H1 (cell line): ENCODE data around the gene SRSF3. TPM values are rescaled to one million over a fixed set of nuclear protein-coding genes. Genes with fewer than 3 reads are reported as not detected.

Experiments used
- CTCF ChIA-PET: fragments of 300-600 bp; sonication (Branson Sonifier 250); formaldehyde crosslinking; loops from one replicate; lab custom pipeline; 2021; ENCODE audit not compliant: partially characterized antibody; lab: Charles Lee
- POLR2A ChIA-PET: fragments of 300-600 bp; sonication (Branson Sonifier 250); formaldehyde crosslinking; loops from one replicate; lab custom pipeline; 2021; ENCODE audit warnings: inconsistent platforms; ENCODE audit not compliant: partially characterized antibody; lab: Charles Lee
- DNase-seq, 2 experiments: peaks; one replicate each; pipeline versions ENCODE4 v3.0.0 to v3.0.0-alpha.2; 2010 to 2022; ENCODE audit warnings: low spot score in 2 of 2, low read depth in 1 of 2, mixed read lengths in 1 of 2
- FAIRE-seq: peaks from 2 replicates; lab custom pipeline; 2011; peaks lifted over from hg19 to GRCh38; lab: Jason Lieb, UNC
- H2AFZ ChIP-seq: 2 replicates; pipeline ENCODE4 v1.8.1; 2012; ENCODE audit warnings: low read length, inconsistent platforms
- H2AK5ac ChIP-seq: 2 replicates; pipeline ENCODE4 v1.6.1; 2013; ENCODE audit warnings: low read depth, low read length
- H2BK120ac ChIP-seq: replicated peaks from 2 replicates; pipeline ENCODE3; 2013; ENCODE audit warnings: low read depth, low read length, inconsistent platforms
- H2BK12ac ChIP-seq: 2 replicates; pipeline ENCODE4 v1.6.1; 2013; ENCODE audit warnings: low read depth, low read length
- H2BK15ac ChIP-seq: 2 replicates; pipeline ENCODE4 v1.6.1; 2013; ENCODE audit warnings: low read length
- H2BK20ac ChIP-seq: 2 replicates; pipeline ENCODE4 v1.6.1; 2013; ENCODE audit warnings: low read length
- H2BK5ac ChIP-seq: 2 replicates; pipeline ENCODE4 v1.6.1; 2013; ENCODE audit warnings: low read depth, low read length
- H3K14ac ChIP-seq: 2 replicates; pipeline ENCODE4 v1.6.1; 2013; ENCODE audit warnings: inconsistent platforms; ENCODE audit not compliant: insufficient read length
- H3K18ac ChIP-seq: 2 replicates; pipeline ENCODE4 v1.6.1; 2013; ENCODE audit warnings: low read length; ENCODE audit errors: extremely low read depth
- H3K23ac ChIP-seq: 2 replicates; pipeline ENCODE4 v1.6.1; 2013; ENCODE audit warnings: inconsistent platforms; ENCODE audit not compliant: insufficient read length
- H3K23me2 ChIP-seq: 2 replicates; pipeline ENCODE4 v1.6.1; 2013; ENCODE audit warnings: low read depth, low read length
- H3K27ac ChIP-seq: 2 replicates; pipeline ENCODE4 v1.6.1; 2011; ENCODE audit warnings: low read depth, low read length, inconsistent platforms
- H3K27me3 ChIP-seq, 4 experiments: replicated peaks in 1 of 4; 1 replicate in 1 of 4; 2 replicates in 3 of 4; pipeline versions ENCODE4 v1.6.1 to v1.8.1; 2011 to 2013; ENCODE audit warnings: low read length in 3 of 4, mild to moderate bottlenecking in 3 of 4, inconsistent platforms in 2 of 4, mixed read lengths in 2 of 4, moderate library complexity in 1 of 4; ENCODE audit not compliant: control insufficient read depth in 3 of 4, insufficient read depth in 3 of 4; ENCODE audit errors: extremely low read depth in 1 of 4
- H3K36me3 ChIP-seq, 4 experiments: 2 replicates each; pipeline versions ENCODE4 v1.6.1 to v1.8.1; 2011 to 2013; ENCODE audit warnings: mild to moderate bottlenecking in 4 of 4, low read length in 3 of 4, moderate library complexity in 2 of 4, control low read depth in 1 of 4, inconsistent platforms in 1 of 4; ENCODE audit not compliant: insufficient read depth in 4 of 4, control insufficient read depth in 2 of 4
- H3K4ac ChIP-seq: replicated peaks from 2 replicates; pipeline ENCODE3; 2013; ENCODE audit warnings: low read length, low read depth, mixed read lengths, inconsistent platforms; ENCODE audit not compliant: insufficient read length
- H3K4me1 ChIP-seq, 4 experiments: replicated peaks in 1 of 4; 1 replicate in 1 of 4; 2 replicates in 3 of 4; pipeline versions ENCODE4 v1.6.1 to v1.8.1; 2011 to 2013; ENCODE audit warnings: low read length in 3 of 4, inconsistent platforms in 2 of 4, mixed read lengths in 1 of 4; ENCODE audit not compliant: insufficient read depth in 4 of 4, control insufficient read depth in 3 of 4
- H3K4me2 ChIP-seq, 2 experiments: 2 replicates each; pipeline versions ENCODE4 v1.6.1 to v1.8.1; 2011 to 2013; ENCODE audit warnings: low read depth in 2 of 2, low read length in 2 of 2, control low read depth in 1 of 2, inconsistent platforms in 1 of 2, mild to moderate bottlenecking in 1 of 2; ENCODE audit not compliant: insufficient read depth in 1 of 2
- H3K4me3 ChIP-seq, 4 experiments: fragments of 200-600, 300-600 bp in 1 of 4; sonication (generic), shearing (Covaris generic), sonication (Bioruptor Twin) in 1 of 4; 2 replicates each; pipeline versions ENCODE4 v1.5.1 to v1.8.1; 2011 to 2016; ENCODE audit warnings: low read length in 4 of 4, low read depth in 3 of 4, control low read depth in 2 of 4, inconsistent platforms in 2 of 4, mild to moderate bottlenecking in 2 of 4, mixed read lengths in 1 of 4, moderate library complexity in 1 of 4; ENCODE audit not compliant: insufficient read depth in 2 of 4; ENCODE audit errors: extremely low read depth in 1 of 4
- H3K56ac ChIP-seq: replicated peaks from 2 replicates; pipeline ENCODE3; 2013; ENCODE audit warnings: low read depth, mild to moderate bottlenecking, mixed read lengths, low read length, inconsistent platforms; ENCODE audit not compliant: insufficient read length
- H3K79me1 ChIP-seq: 2 replicates; pipeline ENCODE4 v1.6.1; 2013; ENCODE audit warnings: low read depth, low read length, control low read depth
- H3K79me2 ChIP-seq, 2 experiments: 2 replicates each; pipeline versions ENCODE4 v1.6.1 to v1.8.1; 2012 to 2013; ENCODE audit warnings: low read length in 2 of 2, mild to moderate bottlenecking in 2 of 2, inconsistent platforms in 1 of 2; ENCODE audit not compliant: insufficient read depth in 2 of 2, control insufficient read depth in 1 of 2
- H3K9ac ChIP-seq, 4 experiments: replicated peaks in 1 of 4; 1 replicate in 1 of 4; 2 replicates in 3 of 4; pipeline versions ENCODE4 v1.6.1 to v1.8.1; 2011 to 2013; ENCODE audit warnings: low read depth in 3 of 4, low read length in 3 of 4, control low read depth in 2 of 4, mild to moderate bottlenecking in 2 of 4, moderate library complexity in 2 of 4, inconsistent platforms in 1 of 4; ENCODE audit errors: extremely low read depth in 1 of 4
- H3K9me3 ChIP-seq, 2 experiments: 2 replicates each; pipeline versions ENCODE4 v1.6.1 to v1.8.1; 2012 to 2013; ENCODE audit warnings: mild to moderate bottlenecking in 2 of 2, moderate library complexity in 2 of 2, control low read depth in 1 of 2, inconsistent platforms in 1 of 2, low read depth in 1 of 2, low read length in 1 of 2, mixed read lengths in 1 of 2; ENCODE audit not compliant: insufficient read depth in 2 of 2
- H4K20me1 ChIP-seq, 2 experiments: replicated peaks in 1 of 2; 2 replicates each; pipeline versions ENCODE3 to v1.8.1; 2011 to 2013; ENCODE audit warnings: inconsistent platforms in 2 of 2, low read length in 2 of 2, mild to moderate bottlenecking in 1 of 2; ENCODE audit not compliant: insufficient read depth in 2 of 2, control insufficient read depth in 1 of 2
- H4K5ac ChIP-seq: 2 replicates; pipeline ENCODE4 v1.6.1; 2013; ENCODE audit warnings: low read length, low read depth, mixed read lengths, inconsistent platforms; ENCODE audit not compliant: insufficient read length
- H4K8ac ChIP-seq: 2 replicates; pipeline ENCODE4 v1.8.0; 2013; ENCODE audit warnings: mild to moderate bottlenecking, moderate library complexity, low read length, inconsistent platforms; ENCODE audit not compliant: insufficient read depth; ENCODE audit errors: extremely low read depth
- H4K91ac ChIP-seq: replicated peaks from 2 replicates; pipeline ENCODE3; 2013; ENCODE audit warnings: low read length, mixed read lengths, inconsistent platforms; ENCODE audit not compliant: insufficient read length
- ASH2L ChIP-seq: fragments of 200-600, 300-600 bp; sonication (generic); IDR thresholded peaks from one replicate; pipeline ENCODE4 v1.7.1; 2017; ENCODE audit warnings: low read length
- CHD1 ChIP-seq: IDR thresholded peaks from 2 replicates; pipeline ENCODE4 v1.6.1; 2012; ENCODE audit warnings: low read depth, low read length, improper control_type of control experiment
- HDAC6 ChIP-seq: IDR thresholded peaks from one replicate; pipeline ENCODE4 v1.7.1; 2012; ENCODE audit warnings: low read depth, mild to moderate bottlenecking, inconsistent platforms, low read length, moderate library complexity
- WGBS, 2 experiments: shearing (Covaris generic) in 1 of 2; methylation state at CpG; one replicate each; pipeline versions ENCODE4 v1.1.6 to v1.1.7; 2013 to 2015; ENCODE audit warnings: low lambda C conversion rate in 2 of 2, mixed read lengths in 2 of 2, inconsistent platforms in 1 of 2, low coverage in 1 of 2, missing lambda C conversion rate in 1 of 2; ENCODE audit not compliant: insufficient replicate concordance in 2 of 2, insufficient coverage in 1 of 2, insufficient read length in 1 of 2; ENCODE audit errors: extremely low coverage in 1 of 2, missing lambda C conversion rate in 1 of 2; 5-methylcytosine and 5-hydroxymethylcytosine counted together
- polyA plus RNA-seq, 7 experiments: library from polyadenylated mRNA; depleted of rRNA in 3 of 7; stranded (reverse) in 5 of 7; unstranded in 2 of 7; fragments of >200 nt in 5 of 7; fragments of 200-250 nt in 2 of 7; gene quantifications; 1 replicate in 5 of 7; 2 replicates in 1 of 7; 4 replicates in 1 of 7; pipeline versions ENCODE4 v1.2.1 to v1.2.3, GENCODE V29; 2011 to 2013; ENCODE audit warnings: missing spikeins in 2 of 7, mixed read lengths in 2 of 7
- total RNA-seq: library from RNA; stranded (reverse); fragmentation: NEBNext Ultra II Directional; extraction: Animal tissue kit (Norgen Biotek cat#: 25700); gene quantifications from 2 replicates; pipeline ENCODE4 v1.2.1, GENCODE V29; 2021

The SRSF3 gene
- total and polyA plus RNA-seq, 2 of the 8 experiments (the other 6 are each of a cell fraction or from before 2014, with no cell fraction given): 471 to 689 TPM

DNA sequence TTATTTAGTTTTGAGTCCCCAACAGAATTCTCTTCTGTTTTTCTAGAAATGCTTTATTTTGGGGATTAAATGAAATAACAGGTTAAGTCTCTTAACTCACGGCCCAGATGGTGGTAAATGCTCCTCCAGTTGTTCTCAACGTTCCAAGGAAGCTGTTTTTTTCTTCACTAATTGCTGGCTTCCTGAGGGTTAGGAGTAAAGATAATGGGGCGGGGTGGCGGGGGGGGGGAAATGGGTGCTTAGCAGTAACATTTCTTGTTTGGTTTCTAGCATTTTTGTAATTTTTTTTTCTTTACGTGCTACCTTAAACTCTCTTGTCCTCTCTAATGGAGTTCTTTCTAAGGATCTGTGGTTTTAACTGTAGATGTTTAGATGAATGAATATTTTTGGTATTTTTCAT lies 2.2 kb downstream of the SRSF3 start:
- Histone ChIP-seq H2BK120ac (no peak overlapping the region), H2AFZ (no peak overlapping the region), H3K79me1 (no peaks in the 10 kb centered on the region), H3K27me3 (no peaks in the 10 kb centered on the region), H2BK20ac (no peak overlapping the region), H3K4me2 (peak overlapping the region; percentile 69 to 79), H2BK12ac (no peak overlapping the region), H3K4ac (no peak overlapping the region), H3K4me1 (peaks cover 0 to 3% (median 1%) of the 10 kb centered on the region in 4 experiments; a peak in 3 of 7 replicates), H3K23me2 (peaks cover 4% of the 10 kb centered on the region), H3K9ac (peak overlapping the region; percentile 58 to 99 (median 84); a peak in 6 of 7 replicates), H3K23ac (no peak overlapping the region), H4K20me1 (peaks cover 41 to 51% of the 10 kb centered on the region in 2 experiments), H3K18ac (no peak overlapping the region), H4K8ac (no peak overlapping the region), H3K4me3 (peak overlapping the region; percentile 93 to 100 (median 96)), H3K14ac (no peak overlapping the region), H2AK5ac (no peak overlapping the region), H3K56ac (no peak overlapping the region), H4K91ac (no peak overlapping the region), H2BK5ac (no peak overlapping the region), H2BK15ac (no peak overlapping the region), H3K79me2 (peaks cover 63 to 72% of the 10 kb centered on the region in 2 experiments), H4K5ac (no peak overlapping the region), H3K27ac (no peak overlapping the region), H3K9me3 (no peaks in the 10 kb centered on the region), H3K36me3 (peaks cover 40 to 65% (median 45%) of the 10 kb centered on the region in 4 experiments)
- ChIA-PET CTCF (interaction anchor here (0.6 to 1.2 kb wide), 2 partner anchors 10 to 149 kb away, joined by 3 read pairs; no protein-coding TSS in a partner anchor), POLR2A (interaction anchor here (0.8 to 13.4 kb wide), 21 partner anchors 10 to 177 kb away, joined by 3 to 386 read pairs (median 4); partner anchors contain the start of gene CDKN1A)
- 7% methylated on average over 4 of the region's 5 CpGs; no CpG with 5 or more reads in 1 of the 2 experiments for WGBS, 2 experiments
- FAIRE-seq (no peak), DNase-seq (no peak)
- TF ChIP-seq HDAC6: no peak
- peak; percentile 43; the same call in 1 of the 2 replicates for TF ChIP-seq CHD1
- no peak for TF ChIP-seq ASH2L
